GM12875 (cell line): ENCODE data around the gene CREB5.

Experiments
- H3K4me3 ChIP-seq: one replicate; pipeline ENCODE4 v1.5.1; 2011; ENCODE audit warnings: low read depth, low read length, control low read depth
- TF ChIP-seq, protein P1 (sequence below): IDR thresholded peaks from 2 replicates; pipeline ENCODE4 v1.5.1; 2011; ENCODE audit warnings: low read depth, mild to moderate bottlenecking, control low read depth, inconsistent platforms, low read length, moderate library complexity, borderline replicate concordance; ENCODE audit not compliant: insufficient read depth

The CREB5 gene

DNA sequence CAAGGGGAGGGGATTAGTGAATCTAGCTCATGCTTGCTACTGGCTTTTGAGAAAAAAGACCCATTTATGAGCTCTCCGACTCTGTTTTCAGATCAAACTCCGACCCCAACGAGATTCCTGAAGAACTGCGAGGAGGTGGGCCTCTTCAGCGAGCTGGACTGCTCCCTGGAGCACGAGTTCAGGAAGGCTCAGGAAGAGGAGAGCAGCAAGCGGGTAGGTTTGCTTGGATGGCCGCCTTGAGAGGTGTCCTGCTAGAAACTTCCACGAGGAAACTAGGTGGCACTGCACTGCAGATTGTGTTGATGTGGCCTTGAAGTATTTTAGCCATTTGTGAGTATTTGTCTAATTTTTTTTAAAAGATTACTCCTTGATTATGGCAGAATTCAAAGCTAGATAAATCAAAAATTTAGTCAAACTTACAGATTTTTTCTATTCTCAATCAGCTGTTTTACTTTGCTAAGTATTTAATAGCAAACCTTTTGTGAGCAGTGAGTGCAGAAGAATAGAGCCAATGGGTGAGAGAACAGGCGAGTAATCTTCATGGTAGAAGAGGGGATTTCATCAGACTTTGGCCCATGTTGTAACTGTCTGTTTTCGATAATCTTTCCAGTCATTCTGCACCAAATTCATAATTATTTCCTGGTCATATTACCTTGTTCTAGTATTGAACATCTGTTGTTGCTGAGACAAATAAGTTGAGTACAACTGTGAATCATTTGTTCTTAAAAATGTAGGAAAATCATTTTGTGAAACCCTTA is 95.4 kb downstream of the CREB5 start:
- TF ChIP-seq, protein P1, sequence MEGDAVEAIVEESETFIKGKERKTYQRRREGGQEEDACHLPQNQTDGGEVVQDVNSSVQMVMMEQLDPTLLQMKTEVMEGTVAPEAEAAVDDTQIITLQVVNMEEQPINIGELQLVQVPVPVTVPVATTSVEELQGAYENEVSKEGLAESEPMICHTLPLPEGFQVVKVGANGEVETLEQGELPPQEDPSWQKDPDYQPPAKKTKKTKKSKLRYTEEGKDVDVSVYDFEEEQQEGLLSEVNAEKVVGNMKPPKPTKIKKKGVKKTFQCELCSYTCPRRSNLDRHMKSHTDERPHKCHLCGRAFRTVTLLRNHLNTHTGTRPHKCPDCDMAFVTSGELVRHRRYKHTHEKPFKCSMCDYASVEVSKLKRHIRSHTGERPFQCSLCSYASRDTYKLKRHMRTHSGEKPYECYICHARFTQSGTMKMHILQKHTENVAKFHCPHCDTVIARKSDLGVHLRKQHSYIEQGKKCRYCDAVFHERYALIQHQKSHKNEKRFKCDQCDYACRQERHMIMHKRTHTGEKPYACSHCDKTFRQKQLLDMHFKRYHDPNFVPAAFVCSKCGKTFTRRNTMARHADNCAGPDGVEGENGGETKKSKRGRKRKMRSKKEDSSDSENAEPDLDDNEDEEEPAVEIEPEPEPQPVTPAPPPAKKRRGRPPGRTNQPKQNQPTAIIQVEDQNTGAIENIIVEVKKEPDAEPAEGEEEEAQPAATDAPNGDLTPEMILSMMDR = no peak
- no peak overlapping the region for H3K4me3 ChIP-seq

DNA sequence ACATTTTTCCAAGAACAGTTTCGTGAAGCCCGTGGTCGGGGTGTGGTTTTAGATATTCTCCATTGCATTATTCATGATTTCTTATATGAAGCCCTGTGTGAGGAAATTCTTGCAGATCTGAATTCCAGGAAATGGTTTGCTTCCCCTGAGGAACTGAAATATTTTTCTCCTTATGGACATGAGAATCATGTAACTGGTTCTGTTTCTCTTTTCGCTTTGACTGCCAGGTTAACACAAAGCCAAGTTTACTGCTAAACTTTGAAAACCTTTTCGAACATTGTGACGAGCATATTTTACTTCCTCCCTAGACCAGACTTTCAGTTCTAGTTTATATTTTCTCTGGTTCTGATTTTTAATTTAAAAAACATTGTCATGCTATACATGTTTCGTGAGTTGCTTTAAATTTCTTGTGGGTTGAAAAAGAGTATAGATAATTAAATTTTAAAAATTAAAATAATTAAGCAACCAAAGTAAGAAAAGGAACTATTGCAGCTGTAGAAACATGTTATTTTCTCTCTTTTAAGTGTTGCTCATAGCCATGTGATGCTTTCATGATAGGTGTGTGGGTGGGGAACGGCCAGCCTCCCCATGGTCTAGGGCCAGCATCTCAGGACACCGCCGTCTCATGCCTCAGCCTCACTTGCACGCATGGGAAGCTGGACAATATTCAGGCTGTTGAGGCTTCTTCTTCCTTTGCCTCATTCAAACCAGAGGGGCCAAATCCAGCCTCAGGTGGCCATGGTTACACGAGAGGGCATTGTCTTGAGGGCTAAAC is 97.1 kb downstream of the CREB5 start:
- H3K4me3 ChIP-seq = no peak overlapping the region
- TF ChIP-seq, protein P1 = no peak

DNA sequence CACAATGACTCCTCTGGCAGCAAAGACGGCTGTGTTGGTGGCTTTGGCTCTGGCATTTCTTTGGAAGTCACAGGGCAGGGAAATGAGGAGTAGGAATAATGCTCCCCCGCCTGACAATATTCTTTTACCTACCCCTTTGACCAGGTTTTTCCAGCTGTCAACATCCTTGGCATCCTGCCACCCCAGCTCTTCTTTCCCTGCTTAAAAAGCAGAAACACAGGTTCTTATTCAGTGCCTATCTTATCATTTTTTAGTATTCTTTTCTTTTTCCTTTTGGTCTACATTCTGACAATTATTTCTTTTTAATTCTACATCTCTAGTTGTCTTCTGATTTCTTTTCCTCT is 97.7 kb downstream of the CREB5 start:
- TF ChIP-seq, protein P1 = no peak
- H3K4me3 ChIP-seq = no peak overlapping the region

DNA sequence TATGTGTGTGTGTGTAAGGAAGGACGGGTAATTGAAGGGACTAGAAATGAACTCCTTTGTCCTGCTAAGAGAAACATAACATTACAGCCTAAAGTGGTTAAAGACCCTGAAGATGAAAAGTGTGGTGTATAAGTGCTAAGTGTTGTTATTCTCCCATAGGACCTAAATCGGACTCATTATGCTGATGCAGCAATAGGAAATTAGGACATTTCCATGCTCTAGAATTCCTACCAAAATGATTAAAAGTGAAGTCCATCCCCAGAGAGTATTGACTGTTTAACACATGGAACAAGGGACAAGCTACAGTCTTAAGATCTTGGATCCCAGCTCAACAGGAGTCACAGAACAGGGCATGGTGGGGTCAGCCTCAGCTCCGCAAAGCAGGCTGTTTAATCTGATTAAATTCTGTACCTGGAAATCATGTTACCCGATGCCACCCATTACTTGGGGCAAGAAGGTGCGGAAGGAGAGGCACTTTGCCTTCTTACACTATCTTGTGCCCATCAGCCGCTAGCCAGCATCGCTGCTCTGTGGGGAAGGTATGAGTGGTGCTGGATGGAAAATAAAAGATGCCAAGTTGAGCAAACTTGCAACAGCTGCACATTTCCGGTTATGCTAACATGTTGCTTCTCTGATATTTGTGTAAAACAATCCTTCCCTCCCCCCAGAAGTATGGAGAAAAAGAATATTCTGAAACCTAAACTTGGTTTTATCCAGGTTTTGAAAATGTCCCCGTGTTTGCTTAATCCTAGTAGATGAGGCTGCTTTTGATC is 100.5 kb downstream of the CREB5 start:
- TF ChIP-seq, protein P1 = no peak
- H3K4me3 ChIP-seq = no peak overlapping the region

DNA sequence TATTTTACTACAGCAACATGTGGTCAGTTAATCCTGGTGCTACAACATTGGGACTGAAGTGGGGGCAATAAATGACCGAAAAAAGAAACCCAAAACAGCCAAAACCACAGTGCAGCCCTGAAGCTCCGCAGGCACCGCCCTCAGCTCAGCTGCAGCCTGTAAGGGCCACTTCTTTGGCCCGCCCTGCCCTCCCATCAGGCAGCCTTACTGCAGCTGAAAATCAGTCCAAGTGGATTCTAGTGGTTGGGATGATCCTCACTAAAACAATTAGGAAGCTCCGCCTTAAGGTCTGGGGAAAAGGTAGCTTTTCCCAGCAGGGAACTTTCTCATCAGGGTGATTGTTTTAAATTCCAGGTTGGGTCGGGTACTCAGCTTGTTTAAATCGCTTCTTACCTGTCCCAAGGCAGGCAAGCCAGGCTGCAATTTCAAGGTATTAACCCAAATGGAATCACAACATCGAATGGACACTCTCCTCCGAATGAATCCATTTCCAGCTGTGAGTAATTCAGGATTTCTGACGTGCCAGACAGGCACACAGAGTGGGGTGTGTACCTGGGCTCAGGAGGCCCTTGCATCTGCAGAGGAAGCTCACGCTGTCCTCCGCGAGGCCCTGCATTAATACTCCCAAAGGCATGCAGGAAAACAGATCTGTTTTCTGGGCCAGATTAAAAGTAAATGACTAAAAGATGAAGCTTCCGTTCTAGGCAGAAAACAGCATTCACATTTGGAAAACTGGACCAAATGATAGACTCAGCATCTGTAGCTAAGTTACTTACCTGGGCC is 104.3 kb downstream of the CREB5 start:
- H3K4me3 ChIP-seq = no peak overlapping the region
- TF ChIP-seq, protein P1 = no peak

DNA sequence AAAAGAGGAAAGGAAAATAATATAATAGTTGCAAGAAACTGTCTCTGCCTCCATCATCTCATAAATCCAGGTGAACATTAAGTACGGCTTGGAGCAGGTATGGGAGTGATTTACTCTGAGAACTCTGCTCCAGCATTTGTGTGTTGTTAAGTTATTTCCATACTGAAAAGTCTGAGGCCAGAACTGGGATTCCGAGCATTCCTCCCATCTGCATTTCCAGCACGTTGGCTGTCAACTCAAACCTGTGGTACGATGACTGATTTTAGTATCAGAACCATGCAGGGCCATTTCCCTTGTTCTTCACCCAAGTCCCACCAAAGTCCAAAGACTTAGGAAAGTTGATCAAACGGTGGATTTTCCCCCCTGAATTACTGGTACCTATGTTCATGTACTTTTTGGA is 104.9 kb downstream of the CREB5 start:
- TF ChIP-seq, protein P1 = no peak

More for the DNA sequence above, 104.9 kb downstream of the CREB5 start:
- H3K4me3 ChIP-seq = no peak overlapping the region
